GM18519 (cell line): Measurements from ENCODE around the gene KCNH3.
"Not testable (repeated sequence)": the region's sequence is repeated elsewhere in the genome, so short reads cannot be mapped to it uniquely, and the experiment has no call there.

Experiments used
- ATAC-seq: cut with Tn5 transposase; IDR thresholded peaks from one replicate; pipeline ENCODE4 v1.9.1; 2021; ENCODE audit warnings: mild to moderate bottlenecking, moderate library complexity; ENCODE audit not compliant: unreplicated experiment, low FRiP score

KCNH3 gene

DNA sequence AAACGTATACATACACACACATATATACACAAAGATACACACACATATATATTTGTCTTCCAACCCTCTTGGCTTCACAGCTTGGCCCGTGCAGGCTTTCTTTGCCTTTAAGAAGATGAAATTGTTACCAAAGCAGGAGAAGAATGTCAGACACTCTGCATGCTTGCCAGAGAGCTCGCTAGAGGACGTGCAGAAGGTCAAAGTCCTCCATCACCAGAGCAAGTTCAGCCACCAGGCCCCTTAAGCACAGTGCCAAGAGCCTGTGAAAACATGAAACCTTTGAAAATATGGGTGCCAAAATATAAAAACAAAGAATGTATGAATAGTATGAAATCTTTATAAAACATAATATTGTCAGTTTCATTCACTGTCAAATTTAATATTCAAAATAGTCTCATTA is 44.0 kb downstream of the KCNH3 start:
- no peak for ATAC-seq

DNA sequence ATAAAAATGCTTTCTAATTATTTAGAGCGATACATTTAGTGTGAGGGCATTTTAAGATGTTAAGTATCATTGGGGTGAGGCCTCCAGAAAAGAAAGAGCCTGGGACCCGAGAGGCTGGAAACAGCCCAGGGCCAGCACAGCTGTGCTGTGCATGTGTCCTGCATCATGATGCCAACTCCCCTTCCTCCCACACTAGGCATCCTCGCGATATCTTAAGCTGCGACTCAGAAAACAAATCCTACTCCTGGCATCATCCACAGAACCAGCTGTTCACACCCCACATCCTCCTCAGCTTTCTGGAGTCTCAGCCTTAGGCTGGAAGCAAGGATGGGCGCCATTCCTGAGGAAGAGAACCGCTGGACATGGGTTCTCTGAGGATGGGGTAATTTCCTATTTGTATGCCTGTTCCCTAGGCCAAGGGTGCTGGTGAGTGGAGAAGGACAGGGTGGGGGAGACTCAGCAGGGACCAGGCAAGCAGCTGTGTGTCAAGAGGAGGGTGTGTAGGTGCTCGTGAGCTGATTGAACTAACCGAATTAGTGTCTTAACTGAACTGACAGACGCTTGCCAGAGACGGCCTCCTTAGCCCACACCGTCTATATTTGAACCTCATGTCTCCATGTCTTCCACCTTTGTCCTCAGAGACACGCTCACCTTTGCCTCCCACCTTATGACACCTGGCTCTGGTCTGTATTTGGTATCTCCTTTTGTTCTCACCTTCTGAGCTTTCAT is 44.7 kb downstream of the KCNH3 start:
- no peak for ATAC-seq

DNA sequence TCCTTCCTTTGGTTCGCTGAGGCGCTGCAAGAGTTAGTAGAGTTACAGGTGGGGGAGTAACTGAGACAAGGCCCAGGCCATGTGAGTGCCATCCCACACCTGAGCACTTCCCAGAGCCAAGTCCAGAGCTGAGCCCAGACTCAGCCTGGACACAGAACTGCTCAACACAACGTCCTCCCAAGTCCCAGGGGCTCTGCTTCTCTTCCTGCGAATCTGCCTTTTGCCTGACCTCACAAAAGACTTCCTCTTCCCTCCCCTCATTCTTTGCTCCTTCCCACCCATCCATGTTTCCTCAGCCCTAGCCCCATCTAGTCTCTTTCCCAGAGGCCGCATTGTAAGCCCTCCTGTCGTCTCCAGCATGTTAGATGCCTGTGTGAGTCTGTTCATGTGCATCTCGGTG is 45.8 kb downstream of the KCNH3 start:
- ATAC-seq: no peak

DNA sequence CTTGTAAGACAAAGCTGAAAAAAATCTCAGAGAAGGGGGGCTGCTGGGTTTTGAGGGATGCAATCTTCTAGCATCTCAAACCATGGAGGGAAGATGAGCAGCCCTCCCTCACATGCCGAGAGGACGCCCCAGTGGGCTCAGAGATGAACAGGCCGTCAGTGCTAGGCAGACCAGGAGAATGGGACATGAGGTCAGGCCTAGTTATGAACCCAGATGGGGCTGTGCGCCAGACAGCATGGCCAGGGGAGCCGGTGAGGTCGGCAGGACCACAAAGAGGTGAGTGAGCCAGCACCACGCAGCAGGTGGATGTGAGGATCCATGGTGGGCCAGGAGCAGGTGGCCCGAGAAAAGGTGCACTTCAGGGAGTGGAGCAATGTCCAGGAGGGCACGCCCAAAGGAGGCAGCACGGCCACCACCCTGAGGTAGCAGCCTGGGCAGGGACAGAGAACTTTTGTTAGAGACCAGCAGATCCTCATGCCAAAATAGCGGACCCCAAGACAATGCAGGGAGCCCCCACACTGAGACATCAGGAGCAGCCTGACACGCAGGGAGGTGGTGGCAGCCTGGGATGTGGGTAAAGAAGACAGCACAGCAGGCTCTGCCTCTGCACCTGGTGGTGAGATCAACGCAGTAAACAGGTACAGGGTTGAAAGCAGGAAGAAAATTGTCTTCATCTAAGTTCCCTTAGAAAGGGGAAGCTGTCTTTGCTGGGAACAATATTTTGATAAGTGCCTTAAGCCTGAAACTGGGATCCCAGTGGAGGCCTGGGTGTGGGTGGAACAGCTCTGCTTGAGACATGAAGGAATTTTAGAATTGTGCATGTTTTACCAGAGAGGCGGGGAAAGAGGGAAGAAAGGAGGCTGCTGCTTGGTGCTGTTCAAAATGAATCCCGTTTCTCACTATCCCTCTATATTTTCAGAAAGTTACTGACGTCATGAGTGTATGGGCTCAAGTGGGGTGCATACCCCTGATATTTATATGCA is 46.9 kb downstream of the KCNH3 start:
- ATAC-seq: no peak

DNA sequence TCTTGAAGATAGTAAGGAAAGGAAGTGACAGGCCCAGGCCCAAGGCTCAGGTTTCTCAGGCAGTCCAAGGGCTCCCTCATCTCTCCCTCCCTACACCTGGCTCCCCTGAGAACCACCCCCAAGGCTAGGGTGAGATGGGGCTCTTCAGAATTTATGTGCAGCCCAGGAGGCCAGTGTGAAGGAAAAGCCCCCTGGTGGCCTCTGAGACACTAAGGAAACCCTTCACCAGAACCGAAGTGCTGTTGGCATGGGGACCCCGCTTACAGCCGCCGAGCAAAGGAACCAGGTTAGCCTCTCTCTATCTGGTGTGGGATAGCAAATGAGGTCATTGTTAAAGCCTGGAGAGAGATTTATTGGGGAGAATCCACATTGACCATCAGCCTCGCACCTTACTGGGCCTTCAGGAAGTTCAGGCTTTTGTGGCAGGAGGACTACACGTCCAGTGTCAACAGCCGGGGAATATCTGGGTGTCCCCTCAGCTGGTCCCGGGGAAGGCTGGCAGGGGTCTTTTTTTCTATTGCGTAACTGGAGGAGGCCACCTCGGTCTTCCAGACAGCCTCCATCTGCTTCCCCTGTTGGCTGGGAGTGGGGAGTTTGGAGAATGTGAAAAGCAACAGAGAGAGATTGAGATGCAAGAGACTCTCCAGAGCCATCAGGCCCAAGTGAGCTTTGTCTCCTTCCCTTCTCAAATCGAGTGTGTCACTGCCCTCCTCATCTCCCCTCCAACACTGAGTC is 48.5 kb downstream of the KCNH3 start:
- ATAC-seq: no peak

DNA sequence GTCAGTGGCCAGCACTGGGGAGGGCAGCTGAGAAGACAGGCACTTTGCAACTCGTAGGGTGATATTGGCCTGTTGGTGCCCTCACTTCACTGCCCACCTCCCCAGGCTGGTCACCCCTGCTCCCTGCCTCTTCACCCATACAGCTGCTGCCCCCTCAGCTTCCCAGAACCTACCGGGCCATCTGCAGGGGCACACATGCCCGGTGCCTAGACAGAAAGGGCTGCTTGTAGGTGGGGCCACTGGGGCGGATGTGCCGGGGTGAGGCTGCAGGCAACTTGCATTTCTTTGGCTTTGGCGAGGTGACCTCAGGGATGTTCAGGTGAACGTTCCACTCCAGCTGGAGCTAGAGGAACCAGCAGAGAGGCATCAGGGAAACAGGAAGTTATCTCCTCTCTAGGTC is 49.5 kb downstream of the KCNH3 start:
- ATAC-seq: no peak

DNA sequence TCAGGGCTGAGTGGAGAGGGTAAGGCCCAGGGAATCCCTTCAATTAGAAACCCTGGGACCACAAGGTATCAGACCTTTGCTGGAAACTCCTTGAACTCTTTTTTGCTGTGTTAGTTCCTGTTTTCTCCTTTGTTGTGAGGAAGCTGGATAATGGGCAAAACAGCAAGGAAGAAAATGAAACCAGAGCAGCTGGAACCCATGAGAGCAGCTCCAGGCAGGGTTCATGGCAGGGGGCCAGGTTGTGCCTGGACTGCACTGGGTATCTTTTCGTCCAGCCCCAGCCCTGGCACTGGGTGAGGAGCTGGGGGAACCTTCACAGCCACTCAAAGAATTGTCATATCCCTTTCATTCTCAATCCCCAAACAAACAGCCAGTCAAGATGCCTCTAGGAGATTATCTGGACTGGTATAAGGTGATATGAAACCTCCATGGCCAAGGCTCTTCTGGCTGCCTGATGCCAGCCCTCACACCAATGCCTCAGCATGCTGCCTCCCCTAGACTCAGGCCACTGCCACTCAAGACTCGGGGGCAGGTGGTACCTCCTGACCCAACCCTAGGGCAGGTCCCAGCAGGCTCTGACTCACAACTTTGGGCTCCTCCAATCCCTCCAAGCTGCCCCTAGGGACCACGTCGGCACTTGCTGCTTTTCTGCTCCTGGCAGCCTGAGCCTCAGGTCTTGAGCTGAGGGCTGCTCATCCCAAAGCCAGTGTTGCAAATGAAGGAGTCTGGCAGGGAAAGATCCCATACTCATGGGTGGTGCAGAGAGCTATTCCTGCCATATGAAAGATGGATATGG is 50.1 kb downstream of the KCNH3 start:
- ATAC-seq: no peak

DNA sequence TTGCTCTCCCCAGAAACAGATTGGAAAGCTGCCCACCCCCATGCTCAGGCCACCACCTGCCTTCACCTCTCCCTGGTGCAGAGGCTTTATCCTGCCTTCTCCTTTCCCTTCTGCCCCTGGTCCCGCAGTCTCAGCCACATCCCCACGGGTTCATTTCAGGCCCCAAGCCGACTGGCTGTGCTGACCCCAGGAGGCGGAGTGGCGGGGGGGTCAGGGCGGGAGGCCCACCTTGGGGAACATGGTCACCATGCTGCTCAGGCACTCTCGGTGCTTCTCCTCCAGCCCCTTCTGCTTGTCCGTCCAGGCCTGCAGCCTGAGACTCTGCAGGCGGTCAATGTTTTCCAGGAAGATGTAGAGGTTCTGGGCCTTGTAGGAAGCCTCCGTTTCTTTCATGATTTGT is 59.7 kb downstream of the KCNH3 start:
- ATAC-seq: no peak

DNA sequence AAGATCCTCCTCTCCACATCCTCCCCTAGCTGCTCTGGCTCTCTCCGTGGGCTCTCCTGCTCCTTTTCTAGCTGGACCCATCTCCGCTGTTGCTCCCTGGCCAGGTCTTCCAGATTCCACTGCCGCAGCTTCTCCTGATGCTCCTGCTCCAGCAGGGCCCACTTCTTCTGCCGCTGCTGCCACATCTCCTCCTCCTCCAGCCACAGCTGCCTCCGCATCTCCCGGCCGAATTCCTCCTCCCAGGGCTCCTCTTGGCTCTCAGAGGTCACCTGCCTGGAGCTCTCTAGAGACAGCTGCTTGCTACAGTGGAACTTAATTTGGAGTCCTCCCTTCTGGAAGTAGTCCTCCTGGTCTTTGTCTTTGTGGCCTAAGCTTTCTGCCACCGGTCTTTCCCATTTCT is 61.1 kb downstream of the KCNH3 start:
- no peak for ATAC-seq

DNA sequence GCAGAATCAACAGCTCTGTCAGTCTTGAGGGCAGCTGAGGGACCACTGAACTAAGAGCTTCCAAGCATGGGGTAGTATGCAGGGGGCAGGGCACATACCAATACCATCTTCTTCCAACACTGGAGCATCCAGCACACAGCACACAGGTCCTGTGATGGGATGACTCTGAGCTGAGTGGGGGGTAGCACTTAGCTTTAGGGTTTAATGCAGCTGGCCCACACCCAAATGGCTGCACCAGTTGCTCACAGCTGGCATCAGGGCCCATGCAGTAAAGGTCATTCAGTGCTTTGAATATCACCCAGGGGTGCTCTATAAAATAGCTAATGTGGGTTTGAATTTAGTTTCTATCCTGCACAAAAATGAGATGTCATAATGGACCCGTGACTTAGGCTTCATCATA is 64.9 kb downstream of the KCNH3 start:
- no peak for ATAC-seq

DNA sequence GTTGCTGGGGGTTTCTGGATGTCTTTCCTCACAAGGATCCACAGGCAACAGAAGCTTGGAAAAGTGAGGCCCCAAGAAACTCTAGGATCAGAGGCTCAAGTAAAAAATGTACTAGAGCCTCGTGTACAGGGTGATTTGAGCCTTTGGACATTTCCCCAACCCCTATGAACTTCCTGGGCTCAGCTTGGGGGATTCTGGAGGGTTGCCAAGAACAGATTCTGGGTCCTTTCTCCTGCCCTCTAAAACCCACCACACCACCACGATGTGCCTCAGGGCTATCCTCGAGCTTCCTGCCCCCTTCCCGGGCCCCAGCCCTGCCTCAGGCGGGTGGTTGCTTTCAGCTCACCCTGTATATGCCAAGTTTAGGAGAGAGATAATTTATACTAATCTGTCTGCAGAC is 66.0 kb downstream of the KCNH3 start:
- ATAC-seq: no peak

DNA sequence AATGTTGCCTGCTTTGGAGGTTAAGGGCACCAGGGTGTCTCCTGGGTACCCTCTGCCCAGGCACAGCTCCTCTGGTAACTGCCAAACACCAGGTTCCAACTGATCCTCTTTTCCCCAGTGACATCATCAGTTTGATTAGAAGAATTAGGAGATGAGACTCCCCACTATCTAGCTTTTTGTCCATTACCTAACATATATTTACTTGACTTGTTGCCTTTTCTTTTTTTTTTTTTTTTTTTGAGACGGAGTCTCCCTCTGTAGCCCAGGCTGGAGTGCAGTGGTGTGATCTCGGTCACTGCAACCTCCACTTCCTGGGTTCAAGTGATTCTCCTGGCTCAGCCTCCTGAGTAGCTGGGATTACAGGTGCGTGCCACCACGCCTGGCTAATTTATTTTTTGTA is 66.7 kb downstream of the KCNH3 start, which contains the start of gene FAM186B:
Gene FAM186B, minus strand, starts transcription at position 101 of the 400 bp plus-strand sequence. CDS start 162 bp downstream, outside the sequence.
- not testable (repeated sequence) for ATAC-seq
